Measurements from ENCODE around the gene FHL3. TPM values are rescaled to one million over a fixed set of nuclear protein-coding genes. Genes with fewer than 3 reads are reported as not detected.

The FHL3 gene
- total RNA-seq, 1 experiment from 2014 or later: 20.6 TPM

- Histone ChIP-seq H3K4me3 (peak within 1 kb of the TSS; percentile 84), H3K4me1 (peaks cover 27% of the 10 kb centered on the region), H3K36me3 (peaks cover 25% of the 10 kb centered on the region), H3K27me3 (no peaks in the 10 kb centered on the region), H3K27ac (peak within 1 kb of the TSS; percentile 97), H3K9me3 (replicated peaks) (no peaks in the 10 kb centered on the region)
- peak; percentile 98 to 100 for DNase-seq
Measured at GRCh38 chr1:38012363-38013226, 7.3 kb upstream of the FHL3 start, which contains the start of gene UTP11. UTP11 (plus strand) TSS chr1:38012734; CDS start chr1:38012803, 69 bp downstream.

- no peaks in the 10 kb centered on the region for H3K27me3 ChIP-seq
- H3K4me3 ChIP-seq: no peak overlapping the region
- DNase-seq: no peak
- H3K9me3 ChIP-seq (replicated peaks): no peaks in the 10 kb centered on the region
- H3K27ac ChIP-seq: peak overlapping the region; percentile 46
- H3K36me3 ChIP-seq: peaks cover 11% of the 10 kb centered on the region
- peaks cover 35% of the 10 kb centered on the region for H3K4me1 ChIP-seq
Measured at GRCh38 chr1:38009841-38010180, 4.5 kb upstream of the FHL3 start.

- H3K27ac ChIP-seq: peak overlapping the region; percentile 46
- peak; percentile 80 to 90 for DNase-seq
- H3K27me3 ChIP-seq: no peaks in the 10 kb centered on the region
- peaks cover 37% of the 10 kb centered on the region for H3K4me1 ChIP-seq
- no peaks in the 10 kb centered on the region for H3K9me3 ChIP-seq (replicated peaks)
- no peak overlapping the region for H3K4me3 ChIP-seq
- peaks cover 6% of the 10 kb centered on the region; the same call in 1 of the 2 replicates for H3K36me3 ChIP-seq
Measured at GRCh38 chr1:38009088-38009840, 4.0 kb upstream of the FHL3 start.

- H3K4me1 ChIP-seq: peaks cover 45% of the 10 kb centered on the region
- no peak for DNase-seq
- no peaks in the 10 kb centered on the region for H3K36me3 ChIP-seq
- H3K9me3 ChIP-seq (replicated peaks): no peaks in the 10 kb centered on the region
- no peaks in the 10 kb centered on the region for H3K27me3 ChIP-seq
- peak overlapping the region; percentile 15; the same call in 1 of the 2 replicates for H3K27ac ChIP-seq
- H3K4me3 ChIP-seq: peak overlapping the region; percentile 50
Measured at GRCh38 chr1:38006008-38006828, 904 bp upstream of the FHL3 start.

GRCh38 chr1:38004284-38005108 lies 818 bp downstream of the FHL3 start:
- Histone ChIP-seq H3K36me3 (no peaks in the 10 kb centered on the region), H3K27me3 (no peaks in the 10 kb centered on the region), H3K9me3 (replicated peaks) (no peaks in the 10 kb centered on the region), H3K27ac (peak overlapping the region; percentile 12; the same call in 1 of the 2 replicates), H3K4me1 (peaks cover 50% of the 10 kb centered on the region), H3K4me3 (peak overlapping the region; percentile 71)
- DNase-seq: peak; percentile 35 to 40

GRCh38 chr1:38003261-38004250 lies 1.8 kb downstream of the FHL3 start:
- H3K4me1 ChIP-seq: peaks cover 50% of the 10 kb centered on the region
- peak; percentile 37 to 51 for DNase-seq

GRCh38 chr1:38000529-38001455 lies 4.5 kb downstream of the FHL3 start:
- Histone ChIP-seq H3K27me3 (no peaks in the 10 kb centered on the region), H3K9me3 (replicated peaks) (no peaks in the 10 kb centered on the region), H3K27ac (peak overlapping the region; percentile 98), H3K4me3 (peak overlapping the region; percentile 14), H3K4me1 (peaks cover 44% of the 10 kb centered on the region), H3K36me3 (peaks cover 17% of the 10 kb centered on the region)
- peak; percentile 91 to 92 for DNase-seq

More at GRCh38 chr1:38003261-38004250, 1.8 kb downstream of the FHL3 start:
- Histone ChIP-seq H3K27me3 (no peaks in the 10 kb centered on the region), H3K27ac (peak overlapping the region; percentile 12; the same call in 1 of the 2 replicates), H3K4me3 (peak overlapping the region; percentile 71), H3K36me3 (peaks cover 3% of the 10 kb centered on the region), H3K9me3 (replicated peaks) (no peaks in the 10 kb centered on the region)

GRCh38 chr1:38000233-38000528 lies 5.1 kb downstream of the FHL3 start:
- peaks cover 17% of the 10 kb centered on the region for H3K36me3 ChIP-seq
- DNase-seq: no peak
- H3K4me1 ChIP-seq: peaks cover 43% of the 10 kb centered on the region
- peak overlapping the region; percentile 98 for H3K27ac ChIP-seq
- no peaks in the 10 kb centered on the region for H3K27me3 ChIP-seq
- H3K9me3 ChIP-seq (replicated peaks): no peaks in the 10 kb centered on the region
- H3K4me3 ChIP-seq: peak overlapping the region; percentile 14

- H3K9me3 ChIP-seq (replicated peaks): no peaks in the 10 kb centered on the region
- H3K27ac ChIP-seq: peak overlapping the region; percentile 98
- DNase-seq: peak; percentile 70 to 72
- peaks cover 43% of the 10 kb centered on the region for H3K4me1 ChIP-seq
- H3K27me3 ChIP-seq: no peaks in the 10 kb centered on the region
- H3K4me3 ChIP-seq: peak overlapping the region; percentile 14
- H3K36me3 ChIP-seq: peaks cover 21% of the 10 kb centered on the region
Measured at GRCh38 chr1:37999430-38000232, 5.7 kb downstream of the FHL3 start.

GRCh38 chr1:37998913-37999429 lies 6.3 kb downstream of the FHL3 start:
- H3K27me3 ChIP-seq: no peaks in the 10 kb centered on the region
- DNase-seq: no peak
- no peaks in the 10 kb centered on the region for H3K9me3 ChIP-seq (replicated peaks)
- no peak overlapping the region for H3K4me3 ChIP-seq
- H3K4me1 ChIP-seq: peaks cover 38% of the 10 kb centered on the region
- H3K27ac ChIP-seq: peak overlapping the region; percentile 98
- peaks cover 22% of the 10 kb centered on the region for H3K36me3 ChIP-seq

- no peak overlapping the region for H3K4me3 ChIP-seq
- H3K27ac ChIP-seq: no peak overlapping the region
- peaks cover 22% of the 10 kb centered on the region for H3K36me3 ChIP-seq
- H3K4me1 ChIP-seq: peaks cover 34% of the 10 kb centered on the region
- H3K9me3 ChIP-seq (replicated peaks): no peaks in the 10 kb centered on the region
- DNase-seq: no peak
- H3K27me3 ChIP-seq: no peaks in the 10 kb centered on the region
Measured at GRCh38 chr1:37998089-37998808, 7.1 kb downstream of the FHL3 start.
